Skeletal muscle cell (primary cell): Measurements from ENCODE around the gene MYOD1.

Source experiments
- DNase-seq: peaks from one replicate; pipeline ENCODE4 v3.0.0-alpha.2; 2010; ENCODE audit warnings: low read depth
- H3K4me3 ChIP-seq: 2 replicates; pipeline ENCODE4 v1.5.1; 2011; ENCODE audit warnings: low read depth, mild to moderate bottlenecking, control low read depth, low read length, moderate library complexity

The MYOD1 gene

DNA sequence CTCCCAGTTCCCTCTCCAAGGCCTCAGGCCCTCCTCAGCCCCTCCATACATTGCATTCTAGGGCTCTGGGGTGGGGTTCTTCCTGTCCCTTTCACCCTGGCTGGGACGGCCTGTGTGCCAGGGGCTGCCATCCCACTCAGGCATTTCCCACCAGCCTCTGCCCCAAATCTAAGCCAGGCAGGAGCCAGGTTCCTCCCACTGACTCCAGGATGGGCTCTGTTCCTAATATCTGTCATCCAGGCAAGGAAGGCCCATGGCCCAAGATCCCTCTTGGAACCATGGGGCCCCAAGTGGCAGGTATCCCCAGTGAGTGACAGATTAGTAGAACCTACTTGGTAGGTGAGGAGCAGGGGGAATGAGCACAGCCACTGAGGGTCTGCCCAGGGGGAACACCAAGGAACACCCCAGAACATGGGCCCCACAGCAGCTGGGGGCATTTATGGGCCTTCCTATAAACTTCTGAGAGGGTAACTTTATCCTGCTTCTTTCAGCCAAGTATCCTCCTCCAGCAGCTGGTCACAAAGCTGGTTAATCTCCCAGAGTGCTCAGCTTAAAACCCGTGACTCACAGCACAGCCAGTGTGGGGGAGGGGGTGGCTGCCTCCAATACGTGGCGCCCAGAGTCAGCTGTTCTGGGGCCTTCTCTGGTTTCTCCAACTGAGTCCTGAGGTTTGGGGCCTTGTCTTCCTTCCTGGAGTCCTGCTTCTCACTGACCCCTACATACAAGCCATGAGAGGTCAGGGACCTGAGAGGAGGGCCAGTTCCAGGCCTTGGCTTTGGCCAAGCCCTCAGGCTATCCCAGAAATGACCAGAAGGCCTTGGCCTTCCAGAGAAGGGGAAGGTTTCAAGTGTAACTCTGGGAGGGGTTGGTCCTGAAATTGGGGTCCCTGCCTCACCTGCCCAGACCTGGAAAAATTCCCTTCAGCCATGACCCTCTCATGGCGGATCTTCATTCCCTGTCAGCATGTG, 19.9 kb upstream of the MYOD1 start:
- DNase-seq: peak; percentile 54
- no peak overlapping the region for H3K4me3 ChIP-seq

- no peak for DNase-seq
Measured at GRCh38 chr11:17700991-17701390, 18.4 kb upstream of the MYOD1 start.

GRCh38 chr11:17702876-17703275, 16.5 kb upstream of the MYOD1 start:
- no peak overlapping the region for H3K4me3 ChIP-seq
- no peak for DNase-seq

More at GRCh38 chr11:17700991-17701390, 18.4 kb upstream of the MYOD1 start:
- H3K4me3 ChIP-seq: no peak overlapping the region

GRCh38 chr11:17703951-17704350, 15.4 kb upstream of the MYOD1 start:
- no peak for DNase-seq
- H3K4me3 ChIP-seq: no peak overlapping the region

GRCh38 chr11:17707830-17708229, 11.5 kb upstream of the MYOD1 start:
- no peak overlapping the region for H3K4me3 ChIP-seq
- DNase-seq: no peak

GRCh38 chr11:17711836-17712235, 7.5 kb upstream of the MYOD1 start:
- DNase-seq: no peak
- H3K4me3 ChIP-seq: no peak overlapping the region

DNA sequence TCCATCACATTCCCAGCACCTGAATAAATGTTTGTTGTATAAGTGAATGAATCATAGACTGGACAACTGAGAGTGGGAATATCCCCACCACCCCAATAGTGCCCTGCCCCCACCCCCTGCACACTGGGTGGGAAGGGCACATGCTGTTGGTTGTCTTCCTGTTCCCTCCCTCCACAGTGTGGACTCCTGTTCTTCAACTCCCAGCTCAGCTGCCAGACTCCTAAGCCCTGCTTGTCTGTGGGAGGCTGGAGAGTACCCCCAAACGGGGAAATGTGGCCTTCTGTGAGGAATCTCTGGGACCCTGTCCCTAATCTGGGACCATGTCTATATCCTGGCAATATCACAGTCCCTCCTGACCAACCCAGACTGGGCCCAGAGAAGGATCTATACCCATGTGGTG, 5.5 kb upstream of the MYOD1 start:
- DNase-seq: no peak
- H3K4me3 ChIP-seq: no peak overlapping the region

GRCh38 chr11:17714356-17714854, 5.0 kb upstream of the MYOD1 start:
- DNase-seq: no peak
- no peak overlapping the region for H3K4me3 ChIP-seq

GRCh38 chr11:17714870-17715269, 4.5 kb upstream of the MYOD1 start:
- H3K4me3 ChIP-seq: no peak overlapping the region
- no peak for DNase-seq

- H3K4me3 ChIP-seq: no peak overlapping the region
- DNase-seq: no peak
Measured at GRCh38 chr11:17716807-17717206, 2.6 kb upstream of the MYOD1 start.

GRCh38 chr11:17718015-17718414, 1.4 kb upstream of the MYOD1 start:
- no peak for DNase-seq
- no peak overlapping the region for H3K4me3 ChIP-seq

- DNase-seq: no peak
- H3K4me3 ChIP-seq: no peak overlapping the region
Measured at GRCh38 chr11:17718510-17718962, 835 bp upstream of the MYOD1 start.

GRCh38 chr11:17719938-17720795, 796 bp downstream of the MYOD1 start:
- H3K4me3 ChIP-seq: peak overlapping the region; percentile 60
- DNase-seq: no peak

- H3K4me3 ChIP-seq: peak overlapping the region; percentile 60
Measured at GRCh38 chr11:17720796-17721171, 1.4 kb downstream of the MYOD1 start.

DNA sequence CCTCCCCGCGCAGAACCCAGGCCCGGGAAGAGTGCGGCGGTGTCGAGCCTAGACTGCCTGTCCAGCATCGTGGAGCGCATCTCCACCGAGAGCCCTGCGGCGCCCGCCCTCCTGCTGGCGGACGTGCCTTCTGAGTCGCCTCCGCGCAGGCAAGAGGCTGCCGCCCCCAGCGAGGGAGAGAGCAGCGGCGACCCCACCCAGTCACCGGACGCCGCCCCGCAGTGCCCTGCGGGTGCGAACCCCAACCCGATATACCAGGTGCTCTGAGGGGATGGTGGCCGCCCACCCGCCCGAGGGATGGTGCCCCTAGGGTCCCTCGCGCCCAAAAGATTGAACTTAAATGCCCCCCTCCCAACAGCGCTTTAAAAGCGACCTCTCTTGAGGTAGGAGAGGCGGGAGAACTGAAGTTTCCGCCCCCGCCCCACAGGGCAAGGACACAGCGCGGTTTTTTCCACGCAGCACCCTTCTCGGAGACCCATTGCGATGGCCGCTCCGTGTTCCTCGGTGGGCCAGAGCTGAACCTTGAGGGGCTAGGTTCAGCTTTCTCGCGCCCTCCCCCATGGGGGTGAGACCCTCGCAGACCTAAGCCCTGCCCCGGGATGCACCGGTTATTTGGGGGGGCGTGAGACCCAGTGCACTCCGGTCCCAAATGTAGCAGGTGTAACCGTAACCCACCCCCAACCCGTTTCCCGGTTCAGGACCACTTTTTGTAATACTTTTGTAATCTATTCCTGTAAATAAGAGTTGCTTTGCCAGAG, 2.0 kb downstream of the MYOD1 start:
- no peak for DNase-seq
- H3K4me3 ChIP-seq: peak overlapping the region; percentile 60

More at GRCh38 chr11:17720796-17721171, 1.4 kb downstream of the MYOD1 start:
- DNase-seq: no peak

DNA sequence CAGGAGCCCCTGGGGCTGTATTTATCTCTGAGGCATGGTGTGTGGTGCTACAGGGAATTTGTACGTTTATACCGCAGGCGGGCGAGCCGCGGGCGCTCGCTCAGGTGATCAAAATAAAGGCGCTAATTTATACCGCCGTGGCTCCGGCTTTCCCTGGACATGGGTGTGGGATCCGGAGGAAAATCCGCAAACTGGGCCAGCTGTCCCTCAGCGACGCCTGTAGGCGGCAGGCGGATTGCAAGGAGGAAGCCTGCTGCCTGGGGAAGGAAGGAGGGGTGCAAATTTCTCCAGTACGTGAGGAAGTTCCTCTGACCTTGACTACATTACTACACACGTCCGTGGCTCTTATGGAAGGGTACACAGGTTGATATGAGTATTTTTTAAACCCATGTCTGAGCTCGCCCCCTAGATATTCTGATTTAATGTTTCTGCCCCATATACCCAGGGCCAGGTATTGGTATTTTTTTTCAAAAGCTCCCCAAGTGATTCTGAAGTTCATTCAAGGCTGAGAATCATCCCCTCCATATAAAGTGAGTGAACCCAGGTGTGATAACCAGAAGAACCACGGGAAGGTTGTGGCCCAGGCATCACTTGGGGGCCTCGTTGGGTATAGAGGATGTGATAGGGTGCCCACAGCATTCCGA, 2.8 kb downstream of the MYOD1 start:
- no peak for DNase-seq
- H3K4me3 ChIP-seq: peak overlapping the region; percentile 60

DNA sequence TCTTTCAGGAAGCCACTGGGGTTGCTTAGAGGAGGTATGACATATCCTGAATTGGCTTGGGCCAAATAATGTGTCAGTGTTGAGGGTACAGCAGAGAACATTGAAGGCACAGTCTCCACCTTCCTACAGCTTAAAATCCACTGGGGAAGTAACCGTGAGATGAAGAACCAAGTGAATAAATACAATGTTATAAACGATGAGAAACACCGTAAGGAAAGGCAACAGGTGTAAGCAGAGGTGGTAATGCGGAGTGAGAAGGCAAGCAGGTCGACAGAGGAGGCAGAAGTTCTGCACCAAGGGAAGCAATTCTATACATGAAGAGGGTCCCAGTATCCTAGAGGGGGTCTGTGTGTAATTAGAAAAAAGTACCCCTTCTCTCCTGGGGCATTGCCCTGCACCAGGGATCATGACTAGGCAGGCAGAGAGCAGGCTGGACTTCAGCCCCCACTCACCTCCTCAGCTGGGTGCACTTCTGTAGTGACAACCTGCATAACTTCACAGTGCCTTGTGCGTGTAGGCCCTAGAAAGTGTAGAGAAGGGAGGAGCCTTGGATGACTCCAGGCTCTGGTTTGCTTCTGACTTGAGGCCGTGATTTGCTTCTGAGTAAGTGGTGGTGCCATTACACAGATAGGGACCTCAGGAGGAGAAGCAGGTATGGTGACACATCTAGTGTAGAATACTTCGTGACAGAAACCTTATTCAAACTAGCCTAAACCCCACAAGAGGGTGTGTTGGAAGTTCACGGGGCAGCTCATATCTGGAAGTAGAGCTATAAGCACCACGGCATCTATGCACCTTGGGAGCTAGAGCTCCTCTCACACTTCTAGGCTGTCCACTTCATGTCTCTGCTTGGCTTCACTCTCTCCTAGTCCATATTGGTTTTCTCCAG, 4.9 kb downstream of the MYOD1 start:
- H3K4me3 ChIP-seq: no peak overlapping the region
- DNase-seq: no peak

- no peak overlapping the region for H3K4me3 ChIP-seq
- no peak for DNase-seq
Measured at GRCh38 chr11:17725174-17725573, 5.8 kb downstream of the MYOD1 start.
